Spleen (tissue), 11 donors: ENCODE data around the gene POP4. TPM values are rescaled to one million over a fixed set of nuclear protein-coding genes. Genes with fewer than 3 reads are reported as not detected.

Experiments used
- DNase-seq: peaks from one replicate; pipeline ENCODE4 v3.0.0-alpha.2; 2020
- H3K27ac ChIP-seq, 8 donors: fragments of 200-600 bp; sonication (generic) in 7 of 8; 1 replicate in 4 of 8; 2 replicates in 4 of 8; pipeline versions ENCODE4 v1.5.0 to v1.8.0; 2016 to 2021; ENCODE audit warnings: inconsistent platforms in 4 of 8, mild to moderate bottlenecking in 4 of 8, moderate library complexity in 1 of 8
- H3K27me3 ChIP-seq, 7 donors: fragments of 200-600 bp; sonication (generic) in 6 of 7; replicated peaks in 1 of 7; 1 replicate in 4 of 7; 2 replicates in 3 of 7; pipeline versions ENCODE4 v1.5.0 to v1.8.0; 2016 to 2021; ENCODE audit warnings: inconsistent platforms in 3 of 7, mild to moderate bottlenecking in 1 of 7
- H3K36me3 ChIP-seq, 6 donors: fragments of 200-600 bp; sonication (generic) in 5 of 6; 1 replicate in 4 of 6; 2 replicates in 2 of 6; pipeline versions ENCODE4 v1.5.0 to v1.8.0; 2016 to 2021; ENCODE audit warnings: inconsistent platforms in 2 of 6
- H3K4me1 ChIP-seq, 6 donors: fragments of 200-600 bp; sonication (generic) in 5 of 6; 1 replicate in 3 of 6; 2 replicates in 3 of 6; pipeline versions ENCODE4 v1.5.0 to v1.8.0; 2016 to 2021; ENCODE audit warnings: inconsistent platforms in 3 of 6
- H3K4me3 ChIP-seq, 8 donors: fragments of 200-600 bp; sonication (generic) in 7 of 8; 1 replicate in 4 of 8; 2 replicates in 4 of 8; pipeline versions ENCODE4 v1.5.0 to v1.8.0; 2016 to 2021; ENCODE audit warnings: inconsistent platforms in 4 of 8, mild to moderate bottlenecking in 4 of 8, moderate library complexity in 2 of 8
- H3K9me3 ChIP-seq, 8 donors: fragments of 200-600 bp; sonication (generic) in 7 of 8; 1 replicate in 4 of 8; 2 replicates in 4 of 8; pipeline versions ENCODE4 v1.5.0 to v1.8.0; 2016 to 2021; ENCODE audit warnings: inconsistent platforms in 4 of 8
- POLR2A ChIP-seq, 3 donors: fragments of 450-650 bp; IDR thresholded peaks; one replicate each; pipeline ENCODE4 v1.5.1; 2017; ENCODE audit warnings: antibody characterized with exemption in 3 of 3, mild to moderate bottlenecking in 1 of 3
- POLR2AphosphoS5 ChIP-seq, 3 donors: sonication (generic); formaldehyde crosslinking; IDR thresholded peaks; one replicate each; pipeline ENCODE4 v1.5.1; 2017; ENCODE audit warnings: antibody characterized with exemption in 3 of 3
- WGBS, 5 donors: extraction: QIAGEN DNeasy Blood & Tissue Kit in 3 of 5; methylation state at CpG; one replicate each; pipeline versions ENCODE4 v1.1.5 to v1.1.7; 2013 to 2018; 5-methylcytosine and 5-hydroxymethylcytosine counted together
- intact Hi-C: fragments of 100-400 bp; cut with DNase I; formaldehyde crosslinking; loops from one replicate; pipeline ENCODE4 v1.15.0; 2023; ENCODE audit warnings: low total_unique reads
- polyA plus RNA-seq, 3 donors: library from polyadenylated mRNA; stranded (reverse); fragments of 200-250 nt; gene quantifications; one replicate each; pipeline ENCODE4 v1.2.1, GENCODE V29; 2013
- total RNA-seq, 7 donors: library from RNA; depleted of rRNA in 3 of 7; stranded (reverse); fragments of >200 nt in 3 of 7; fragmentation: NEBNext Ultra II Directional in 4 of 7; extraction: Animal tissue kit (Norgen Biotek cat#: 25700) in 4 of 7; gene quantifications; one replicate each; pipeline versions ENCODE4 v1.1.0 to v1.2.1, GENCODE V29; 2016 to 2021
- TF ChIP-seq, protein P1 (sequence below), 11 experiments: fragments of 200-600 bp in 7 of 11; fragments of 450-650 bp in 4 of 11; sonication (generic) in 4 of 11; IDR thresholded peaks in 8 of 11; conservative IDR thresholded peaks in 3 of 11; 1 replicate in 7 of 11; 2 replicates in 4 of 11; pipeline versions ENCODE4 v1.4.0 to v1.8.0; 2016 to 2021; ENCODE audit warnings: antibody characterized with exemption in 11 of 11, inconsistent platforms in 4 of 11, mild to moderate bottlenecking in 1 of 11
- donor health status: healthy with polysubstance abuse.
- donor health status: DM: no; HTN: no; CAD: no; lungs with moderate emphysema.
- donor health status: DM: no; HTN: no; CAD: no.
- donor health status: Bipolar disorder and iron deficiency.
- donor health status: healthy.
- donor health status: DM: no; HTN: no; CAD: no.
- donor health status: DM: yes; HTN: yes; CAD: no.

The POP4 gene
- total and polyA plus RNA-seq, 10 donors = 49.3 to 73.1 (median 61.5) TPM

- DNase-seq = no peak
- no peak overlapping the region for H3K4me3 ChIP-seq
- TF ChIP-seq, protein P1, sequence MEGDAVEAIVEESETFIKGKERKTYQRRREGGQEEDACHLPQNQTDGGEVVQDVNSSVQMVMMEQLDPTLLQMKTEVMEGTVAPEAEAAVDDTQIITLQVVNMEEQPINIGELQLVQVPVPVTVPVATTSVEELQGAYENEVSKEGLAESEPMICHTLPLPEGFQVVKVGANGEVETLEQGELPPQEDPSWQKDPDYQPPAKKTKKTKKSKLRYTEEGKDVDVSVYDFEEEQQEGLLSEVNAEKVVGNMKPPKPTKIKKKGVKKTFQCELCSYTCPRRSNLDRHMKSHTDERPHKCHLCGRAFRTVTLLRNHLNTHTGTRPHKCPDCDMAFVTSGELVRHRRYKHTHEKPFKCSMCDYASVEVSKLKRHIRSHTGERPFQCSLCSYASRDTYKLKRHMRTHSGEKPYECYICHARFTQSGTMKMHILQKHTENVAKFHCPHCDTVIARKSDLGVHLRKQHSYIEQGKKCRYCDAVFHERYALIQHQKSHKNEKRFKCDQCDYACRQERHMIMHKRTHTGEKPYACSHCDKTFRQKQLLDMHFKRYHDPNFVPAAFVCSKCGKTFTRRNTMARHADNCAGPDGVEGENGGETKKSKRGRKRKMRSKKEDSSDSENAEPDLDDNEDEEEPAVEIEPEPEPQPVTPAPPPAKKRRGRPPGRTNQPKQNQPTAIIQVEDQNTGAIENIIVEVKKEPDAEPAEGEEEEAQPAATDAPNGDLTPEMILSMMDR (IDR thresholded peaks at IDR 0.05 in 8 of 11, conservative IDR thresholded peaks at IDR 0.05 in 3 of 11) = no peak
- TF ChIP-seq POLR2AphosphoS5 (IDR thresholded peaks at IDR 0.05) (no peak), POLR2A (IDR thresholded peaks at IDR 0.05) (no peak)
- peaks cover 0 to 60% (median 0%) of the 10 kb centered on the region in 7 donors for H3K27me3 ChIP-seq
- intact Hi-C loops = no loop called here
- H3K4me1 ChIP-seq = no peaks in the 10 kb centered on the region
- 71 to 83% (median 81%) methylated on average over 6 of the region's 6 CpGs for WGBS, 5 donors
- no peaks in the 10 kb centered on the region for H3K36me3 ChIP-seq
- H3K27ac ChIP-seq = no peak overlapping the region
- peaks cover 0 to 8% (median 5%) of the 10 kb centered on the region in 8 donors for H3K9me3 ChIP-seq
Observed at GRCh38 chr19:29579308-29579910, 26.7 kb upstream of the POP4 start.

- no peak for DNase-seq
- intact Hi-C loops = no loop called here
- WGBS, 5 donors = 0 to 94% (median 42%) methylated on average over 1 of the region's 1 CpG
- H3K9me3 ChIP-seq = peaks cover 0 to 13% (median 5%) of the 10 kb centered on the region in 8 donors
- no peaks in the 10 kb centered on the region for H3K4me1 ChIP-seq
- no peak overlapping the region for H3K27ac ChIP-seq
- H3K27me3 ChIP-seq = peaks cover 0 to 44% (median 0%) of the 10 kb centered on the region in 7 donors
- H3K36me3 ChIP-seq = no peaks in the 10 kb centered on the region
- H3K4me3 ChIP-seq = no peak overlapping the region
- no peak for TF ChIP-seq POLR2A (IDR thresholded peaks at IDR 0.05)
- no peak for TF ChIP-seq POLR2AphosphoS5 (IDR thresholded peaks at IDR 0.05)
- TF ChIP-seq, protein P1 (IDR thresholded peaks at IDR 0.05 in 8 of 11, conservative IDR thresholded peaks at IDR 0.05 in 3 of 11) = no peak
Observed at GRCh38 chr19:29581398-29581797, 24.7 kb upstream of the POP4 start.

DNA sequence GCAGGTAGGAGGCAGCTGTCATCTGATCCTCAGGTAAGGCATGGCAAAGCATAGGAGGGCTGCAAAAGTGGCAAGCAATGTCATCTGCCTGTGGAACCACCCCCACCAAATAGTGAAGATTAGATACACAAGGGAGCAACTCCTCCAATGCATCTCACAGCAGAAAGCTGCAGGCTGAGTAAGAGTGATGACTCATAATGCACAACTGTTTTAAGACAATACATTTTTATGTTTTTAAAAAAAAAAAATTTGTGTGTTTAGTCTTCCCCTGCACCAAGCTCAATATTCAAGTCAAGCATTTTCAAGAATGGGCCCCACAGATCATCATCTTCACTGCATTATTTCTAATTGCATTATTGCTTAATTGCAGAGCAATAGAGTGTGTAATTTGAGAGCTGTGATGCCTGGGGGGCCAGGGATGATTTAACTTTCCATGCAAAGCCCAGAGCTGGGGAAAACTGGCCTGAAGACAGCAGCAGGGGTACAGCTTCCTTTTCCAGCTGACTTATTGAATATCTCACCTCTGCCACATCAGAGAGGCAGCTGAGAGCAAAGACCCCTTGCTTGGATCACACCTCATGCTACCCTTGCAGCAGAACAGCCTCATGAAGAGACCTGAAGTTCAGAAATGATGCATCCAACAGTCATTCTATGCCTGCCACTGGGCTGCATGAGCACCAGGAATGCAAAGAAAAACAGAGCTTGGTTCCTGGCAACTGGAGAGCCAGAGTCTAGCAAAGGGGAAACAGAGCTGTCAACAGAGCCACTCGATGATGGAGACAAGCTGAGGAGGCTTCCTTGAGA lies 22.7 kb upstream of the POP4 start:
- Histone ChIP-seq H3K27ac (no peak overlapping the region), H3K36me3 (no peaks in the 10 kb centered on the region), H3K9me3 (peaks cover 0 to 18% (median 5%) of the 10 kb centered on the region in 8 donors), H3K4me3 (no peak overlapping the region), H3K27me3 (peaks cover 0 to 40% (median 0%) of the 10 kb centered on the region in 7 donors), H3K4me1 (no peaks in the 10 kb centered on the region)
- TF ChIP-seq POLR2A (IDR thresholded peaks at IDR 0.05) (no peak), POLR2AphosphoS5 (IDR thresholded peaks at IDR 0.05) (no peak)
- TF ChIP-seq, protein P1 (IDR thresholded peaks at IDR 0.05 in 8 of 11, conservative IDR thresholded peaks at IDR 0.05 in 3 of 11) = no peak
- intact Hi-C loops = no loop called here
- no peak for DNase-seq
- 38 to 57% (median 50%) methylated on average over 1 of the region's 1 CpG for WGBS, 5 donors

- peaks cover 0 to 45% (median 2%) of the 10 kb centered on the region in 7 donors for H3K27me3 ChIP-seq
- TF ChIP-seq POLR2A (IDR thresholded peaks at IDR 0.05) = no peak
- TF ChIP-seq POLR2AphosphoS5 (IDR thresholded peaks at IDR 0.05) = no peak
- TF ChIP-seq, protein P1 (IDR thresholded peaks at IDR 0.05 in 8 of 11, conservative IDR thresholded peaks at IDR 0.05 in 3 of 11) = no peak
- no peak overlapping the region for H3K4me3 ChIP-seq
- no peak overlapping the region for H3K27ac ChIP-seq
- DNase-seq = no peak
- 40 to 74% (median 57%) methylated on average over 2 of the region's 2 CpGs for WGBS, 5 donors
- no peaks in the 10 kb centered on the region for H3K36me3 ChIP-seq
- intact Hi-C loops = no loop called here
- H3K9me3 ChIP-seq = peaks cover 0 to 30% (median 8%) of the 10 kb centered on the region in 8 donors
- no peaks in the 10 kb centered on the region for H3K4me1 ChIP-seq
Observed at GRCh38 chr19:29586401-29586800, 19.7 kb upstream of the POP4 start.
